Astrocyte of the spinal cord (primary cell): ENCODE measurements around the gene GPHN.

ENCODE experiments used
- DNase-seq: peaks from one replicate; pipeline ENCODE4 v3.0.0; 2011; ENCODE audit warnings: low read depth, low spot score
- H3K4me3 ChIP-seq: 2 replicates; pipeline ENCODE4 v1.5.1; 2011; ENCODE audit warnings: low read depth, mild to moderate bottlenecking, low read length, moderate library complexity
- in situ Hi-C: cut with HindIII; loops from 2 replicates; pipeline ENCODE4 v1.10.0; 2017; ENCODE audit warnings: low sequenced_read_pairs
- TF ChIP-seq, protein P1 (sequence below): IDR thresholded peaks from 2 replicates; pipeline ENCODE4 v1.5.1; 2012; ENCODE audit warnings: low read depth, mild to moderate bottlenecking, low read length, inconsistent platforms

The GPHN gene

DNA sequence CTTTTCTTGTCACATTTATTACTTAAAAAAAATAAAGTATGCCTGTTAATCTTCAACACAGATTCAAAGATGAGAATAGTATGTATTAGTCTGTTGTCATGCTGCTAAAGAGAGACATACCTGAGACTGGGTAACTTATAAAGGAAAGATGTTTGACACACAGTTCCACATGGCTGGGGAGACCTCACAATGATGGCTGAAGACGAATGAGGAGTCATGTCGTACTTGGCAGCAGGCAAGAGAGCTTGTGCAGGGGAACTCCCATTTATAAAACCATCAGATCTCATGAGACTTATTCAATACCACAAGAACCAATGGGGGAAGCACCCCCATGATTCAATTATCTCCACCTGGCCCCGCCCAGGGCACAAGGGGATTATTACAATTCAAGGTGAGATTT, 345.4 kb downstream of the GPHN start:
- no peak overlapping the region for H3K4me3 ChIP-seq
- no peak for DNase-seq
- in situ Hi-C loops, result no loop called here
- TF ChIP-seq, protein P1, sequence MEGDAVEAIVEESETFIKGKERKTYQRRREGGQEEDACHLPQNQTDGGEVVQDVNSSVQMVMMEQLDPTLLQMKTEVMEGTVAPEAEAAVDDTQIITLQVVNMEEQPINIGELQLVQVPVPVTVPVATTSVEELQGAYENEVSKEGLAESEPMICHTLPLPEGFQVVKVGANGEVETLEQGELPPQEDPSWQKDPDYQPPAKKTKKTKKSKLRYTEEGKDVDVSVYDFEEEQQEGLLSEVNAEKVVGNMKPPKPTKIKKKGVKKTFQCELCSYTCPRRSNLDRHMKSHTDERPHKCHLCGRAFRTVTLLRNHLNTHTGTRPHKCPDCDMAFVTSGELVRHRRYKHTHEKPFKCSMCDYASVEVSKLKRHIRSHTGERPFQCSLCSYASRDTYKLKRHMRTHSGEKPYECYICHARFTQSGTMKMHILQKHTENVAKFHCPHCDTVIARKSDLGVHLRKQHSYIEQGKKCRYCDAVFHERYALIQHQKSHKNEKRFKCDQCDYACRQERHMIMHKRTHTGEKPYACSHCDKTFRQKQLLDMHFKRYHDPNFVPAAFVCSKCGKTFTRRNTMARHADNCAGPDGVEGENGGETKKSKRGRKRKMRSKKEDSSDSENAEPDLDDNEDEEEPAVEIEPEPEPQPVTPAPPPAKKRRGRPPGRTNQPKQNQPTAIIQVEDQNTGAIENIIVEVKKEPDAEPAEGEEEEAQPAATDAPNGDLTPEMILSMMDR, result no peak

- in situ Hi-C loops, result no loop called here
These were observed 349.9 kb downstream of the GPHN start for GRCh38 chr14:66857867-66858266.

DNA sequence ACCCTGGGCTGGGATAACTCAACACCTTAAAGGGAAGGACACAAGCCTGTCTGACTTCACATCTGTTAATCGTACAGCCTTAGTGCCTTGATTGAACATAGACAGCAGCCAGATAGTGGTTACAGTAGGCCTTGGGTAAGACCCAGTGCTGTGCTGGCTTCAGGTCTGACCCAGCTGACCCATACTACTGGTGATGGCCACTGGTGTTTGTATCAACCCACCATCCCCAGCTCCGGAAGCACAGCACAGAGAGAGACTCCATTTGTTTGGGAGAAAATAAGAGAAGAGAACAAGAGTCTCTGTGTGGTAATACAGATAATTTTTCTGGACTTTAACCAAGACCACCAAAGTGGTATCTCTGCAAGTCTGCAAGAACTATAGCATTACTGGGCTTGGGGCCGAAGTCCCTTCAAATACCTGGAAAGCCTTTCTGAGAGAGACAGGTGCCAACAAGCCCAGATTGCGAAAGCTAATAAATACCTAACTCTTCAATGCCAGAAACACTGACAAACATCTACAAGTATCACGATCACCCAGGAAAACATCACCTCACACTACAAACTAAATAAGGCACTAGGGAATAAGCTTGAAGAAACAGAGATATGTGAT, 351.2 kb downstream of the GPHN start:
- in situ Hi-C loops, result no loop called here
- no peak for DNase-seq
- TF ChIP-seq, protein P1, result no peak
- no peak overlapping the region for H3K4me3 ChIP-seq

More at GRCh38 chr14:66857867-66858266, 349.9 kb downstream of the GPHN start:
- no peak overlapping the region for H3K4me3 ChIP-seq
- TF ChIP-seq, protein P1, result no peak
- no peak for DNase-seq

DNA sequence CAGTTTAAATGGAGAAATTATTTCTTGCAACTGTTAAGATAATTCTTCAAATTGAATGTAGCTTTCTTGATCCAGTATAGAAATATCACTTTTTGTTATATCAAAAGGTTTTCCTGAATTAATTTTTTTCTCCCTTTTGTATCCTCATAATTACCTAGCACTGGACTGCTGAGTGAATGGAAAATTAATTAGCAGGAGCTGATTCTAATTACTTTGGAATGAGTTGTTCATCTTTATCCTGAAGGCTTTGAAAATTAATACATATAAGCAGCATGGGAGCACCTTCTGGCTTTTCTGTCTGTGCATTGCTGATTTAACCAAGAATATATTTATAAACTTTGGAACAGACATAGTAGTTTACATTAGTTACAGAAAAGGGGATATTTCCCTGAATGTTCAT, 373.6 kb downstream of the GPHN start:
- in situ Hi-C loops, result no loop called here
- TF ChIP-seq, protein P1, result no peak
- H3K4me3 ChIP-seq, result no peak overlapping the region
- DNase-seq, result no peak

GRCh38 chr14:66884149-66884548, 376.2 kb downstream of the GPHN start:
- in situ Hi-C loops, result no loop called here
- TF ChIP-seq, protein P1, result no peak
- H3K4me3 ChIP-seq, result no peak overlapping the region
- no peak for DNase-seq

DNA sequence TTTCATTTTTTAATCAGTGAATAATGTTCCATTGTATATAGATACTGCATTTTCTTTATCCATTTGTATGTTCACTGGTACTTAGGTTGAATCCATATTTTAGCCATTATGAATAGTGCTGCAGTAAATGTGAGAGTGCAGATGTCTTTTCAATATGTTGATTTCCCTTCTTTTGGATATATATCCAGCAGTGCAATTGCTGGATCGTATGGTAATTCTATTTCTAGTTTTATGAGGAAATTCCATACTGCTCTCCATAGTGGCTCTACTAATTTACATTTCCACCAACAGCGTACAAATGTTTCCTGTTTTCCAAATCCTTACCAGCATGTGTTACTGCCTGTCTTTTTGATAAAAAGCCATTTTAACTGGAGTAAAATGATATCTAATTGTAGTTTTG, 392.8 kb downstream of the GPHN start:
- TF ChIP-seq, protein P1, result no peak
- in situ Hi-C loops, result no loop called here
- no peak overlapping the region for H3K4me3 ChIP-seq
- DNase-seq, result no peak

DNA sequence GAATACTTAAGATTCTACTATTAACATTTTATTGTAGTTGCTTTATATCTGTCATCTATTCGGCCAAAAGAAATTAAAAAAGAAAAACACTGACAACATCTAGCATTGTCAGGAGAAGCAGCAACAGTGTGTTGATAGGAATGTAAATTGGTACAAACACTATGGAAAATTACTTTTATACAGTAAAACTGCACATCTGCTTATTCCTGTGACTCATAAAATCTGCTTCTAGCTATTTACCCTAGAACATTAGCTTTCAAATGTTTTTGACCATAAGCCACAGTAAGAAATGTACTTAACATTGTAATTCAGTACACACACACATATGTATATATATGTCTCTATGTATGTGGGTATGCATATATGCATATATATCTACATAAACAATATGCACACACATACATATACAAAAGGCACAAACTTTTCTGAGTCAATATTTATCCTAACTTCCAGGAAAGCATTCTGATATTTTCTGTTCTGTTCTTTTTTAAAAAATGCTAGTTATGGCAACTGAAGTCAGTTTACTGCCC, 402.4 kb downstream of the GPHN start:
- DNase-seq, result peak; percentile 11
- TF ChIP-seq, protein P1, result no peak
- no peak overlapping the region for H3K4me3 ChIP-seq
- in situ Hi-C loops, result no loop called here
